ENCODE data around the gene AKT3.

GRCh38 chr1:243754348-243754747 is 95.7 kb downstream of the AKT3 start:
- no peak for TF ChIP-seq CTCF (IDR thresholded peaks at IDR 0.05)
- no peak for TF ChIP-seq POLR2A (IDR thresholded peaks at IDR 0.05)

Data from thyroid gland (tissue), 4 donors.